Measurements from ENCODE around the gene SEMA5A. TPM values are rescaled to one million over a fixed set of nuclear protein-coding genes. Genes with fewer than 3 reads are reported as not detected.

SEMA5A gene
- total RNA-seq, 1 donor from 2014 or later = 1.6 TPM

DNA sequence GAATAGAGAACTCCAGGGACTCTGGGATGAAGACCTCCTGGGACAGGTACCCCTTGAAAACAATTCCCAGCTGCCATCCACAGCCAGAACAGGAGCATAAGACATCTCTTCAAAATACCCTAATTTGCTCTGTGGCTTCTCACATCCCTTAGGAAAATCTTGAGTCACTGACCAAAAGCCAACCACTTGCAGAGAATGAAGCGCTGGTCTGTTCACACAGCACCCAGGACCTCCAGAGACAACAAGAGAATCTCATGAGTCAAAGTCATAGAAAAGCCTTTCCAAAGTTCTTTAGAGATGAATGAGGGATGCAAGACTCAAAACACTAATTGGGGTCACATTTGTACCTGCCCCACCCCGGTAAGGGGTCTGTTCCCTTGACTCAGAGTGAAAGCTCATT lies 210.6 kb downstream of the SEMA5A start:
- Histone ChIP-seq H3K27me3 (ENCODE audit: control insufficient read depth, insufficient read depth, low read length) (no peaks in the 10 kb centered on the region), H3K4me3 (ENCODE audit: low read depth, low read length) (no peak overlapping the region), H3K36me3 (ENCODE audit: control insufficient read depth, insufficient read depth, low read length) (no peaks in the 10 kb centered on the region)
- TF ChIP-seq, protein P1, sequence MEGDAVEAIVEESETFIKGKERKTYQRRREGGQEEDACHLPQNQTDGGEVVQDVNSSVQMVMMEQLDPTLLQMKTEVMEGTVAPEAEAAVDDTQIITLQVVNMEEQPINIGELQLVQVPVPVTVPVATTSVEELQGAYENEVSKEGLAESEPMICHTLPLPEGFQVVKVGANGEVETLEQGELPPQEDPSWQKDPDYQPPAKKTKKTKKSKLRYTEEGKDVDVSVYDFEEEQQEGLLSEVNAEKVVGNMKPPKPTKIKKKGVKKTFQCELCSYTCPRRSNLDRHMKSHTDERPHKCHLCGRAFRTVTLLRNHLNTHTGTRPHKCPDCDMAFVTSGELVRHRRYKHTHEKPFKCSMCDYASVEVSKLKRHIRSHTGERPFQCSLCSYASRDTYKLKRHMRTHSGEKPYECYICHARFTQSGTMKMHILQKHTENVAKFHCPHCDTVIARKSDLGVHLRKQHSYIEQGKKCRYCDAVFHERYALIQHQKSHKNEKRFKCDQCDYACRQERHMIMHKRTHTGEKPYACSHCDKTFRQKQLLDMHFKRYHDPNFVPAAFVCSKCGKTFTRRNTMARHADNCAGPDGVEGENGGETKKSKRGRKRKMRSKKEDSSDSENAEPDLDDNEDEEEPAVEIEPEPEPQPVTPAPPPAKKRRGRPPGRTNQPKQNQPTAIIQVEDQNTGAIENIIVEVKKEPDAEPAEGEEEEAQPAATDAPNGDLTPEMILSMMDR (IDR thresholded peaks at IDR 0.05; ENCODE audit: insufficient read depth, low read length, severe bottlenecking) = no peak
- no peak for DNase-seq (ENCODE audit: low read depth)
- no peak for FAIRE-seq

DNA sequence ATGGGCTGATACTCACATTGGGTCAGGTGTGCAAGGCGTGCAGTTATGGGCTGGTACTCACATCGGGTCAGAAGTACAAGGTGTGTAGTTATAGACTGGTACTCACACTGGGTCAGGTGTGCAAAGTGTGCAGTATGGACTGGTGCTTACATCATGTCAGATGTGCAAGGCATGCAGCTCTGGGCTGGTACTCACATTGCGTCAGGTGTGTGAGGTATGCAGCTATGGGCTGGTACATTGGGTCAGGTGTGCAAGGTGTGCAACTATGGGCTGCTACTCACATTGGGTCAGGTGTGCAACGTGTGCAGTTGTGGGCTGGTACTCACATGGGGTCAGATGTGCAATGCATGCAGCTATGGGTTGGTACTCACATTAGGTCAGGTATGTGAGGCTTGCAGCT lies 213.8 kb downstream of the SEMA5A start:
- H3K4me3 ChIP-seq (ENCODE audit: low read depth, low read length) = no peak overlapping the region
- no peaks in the 10 kb centered on the region for H3K36me3 ChIP-seq (ENCODE audit: control insufficient read depth, insufficient read depth, low read length)
- H3K27me3 ChIP-seq (ENCODE audit: control insufficient read depth, insufficient read depth, low read length) = no peaks in the 10 kb centered on the region
- TF ChIP-seq, protein P1 (IDR thresholded peaks at IDR 0.05; ENCODE audit: insufficient read depth, low read length, severe bottlenecking) = no peak
- DNase-seq (ENCODE audit: low read depth) (no peak), FAIRE-seq (no peak)

DNA sequence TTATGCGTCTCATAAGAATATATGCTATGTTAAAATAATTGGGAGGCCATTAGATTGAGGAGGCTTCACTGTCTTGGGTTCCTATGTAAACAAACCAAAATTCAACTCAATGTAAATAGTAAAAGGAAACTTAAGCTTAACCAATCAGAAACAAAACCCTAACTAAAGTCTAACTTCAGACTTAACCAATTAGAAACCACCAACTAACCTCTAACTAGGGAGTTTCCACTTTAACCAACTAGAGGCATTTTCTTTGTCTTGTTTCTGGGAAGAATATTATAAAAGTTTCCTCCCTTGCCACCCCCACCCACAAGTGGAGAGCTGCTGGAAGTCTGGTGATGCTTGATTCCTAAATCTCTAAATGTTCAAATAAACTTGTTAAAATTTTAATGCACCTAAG lies 214.5 kb downstream of the SEMA5A start:
- FAIRE-seq = no peak
- H3K36me3 ChIP-seq (ENCODE audit: control insufficient read depth, insufficient read depth, low read length) = no peaks in the 10 kb centered on the region
- TF ChIP-seq, protein P1 (IDR thresholded peaks at IDR 0.05; ENCODE audit: insufficient read depth, low read length, severe bottlenecking) = no peak
- no peaks in the 10 kb centered on the region for H3K27me3 ChIP-seq (ENCODE audit: control insufficient read depth, insufficient read depth, low read length)
- DNase-seq (ENCODE audit: low read depth) = no peak
- no peak overlapping the region for H3K4me3 ChIP-seq (ENCODE audit: low read depth, low read length)

DNA sequence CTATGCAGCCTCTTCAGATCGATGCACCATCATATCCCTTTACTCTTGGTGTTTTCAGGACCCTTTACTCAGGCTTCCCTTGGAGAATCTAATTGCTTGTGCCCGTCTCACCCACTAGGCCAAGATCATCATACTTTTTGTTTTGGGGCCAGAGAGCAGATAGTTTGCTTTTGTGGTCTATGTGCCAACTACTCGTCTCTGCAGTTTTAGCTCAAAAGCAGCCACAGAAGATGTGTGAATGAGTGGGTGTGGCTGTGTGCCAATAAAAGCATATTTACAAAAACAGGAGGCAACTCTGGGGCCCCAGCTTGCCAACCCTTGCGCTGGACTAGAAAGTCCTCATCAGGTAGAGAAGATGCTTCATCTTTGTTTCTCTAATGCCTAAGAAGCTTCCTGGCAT lies 216.8 kb downstream of the SEMA5A start:
- H3K36me3 ChIP-seq (ENCODE audit: control insufficient read depth, insufficient read depth, low read length) = no peaks in the 10 kb centered on the region
- DNase-seq (ENCODE audit: low read depth) = no peak
- no peak for FAIRE-seq
- TF ChIP-seq, protein P1 (IDR thresholded peaks at IDR 0.05; ENCODE audit: insufficient read depth, low read length, severe bottlenecking) = no peak
- no peak overlapping the region for H3K4me3 ChIP-seq (ENCODE audit: low read depth, low read length)
- no peaks in the 10 kb centered on the region for H3K27me3 ChIP-seq (ENCODE audit: control insufficient read depth, insufficient read depth, low read length)

DNA sequence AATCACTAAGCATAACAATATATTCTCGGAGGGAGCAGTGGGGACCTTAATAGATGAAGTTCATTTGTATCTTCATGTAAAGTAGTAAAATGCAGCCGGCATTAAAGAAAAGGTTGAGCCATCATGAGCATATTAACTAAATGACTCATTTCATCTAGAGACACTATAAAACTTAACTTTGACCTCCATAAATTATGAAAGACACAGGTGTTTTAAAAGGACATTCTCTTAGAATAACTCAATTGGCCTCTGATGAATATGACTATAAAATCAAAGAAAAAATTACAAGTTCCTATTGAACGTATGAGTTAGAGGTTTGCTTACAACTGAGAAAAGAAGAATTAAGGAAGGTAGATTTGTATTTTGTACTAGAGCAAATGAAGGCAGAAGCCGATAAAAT lies 220.3 kb downstream of the SEMA5A start:
- no peak for FAIRE-seq
- TF ChIP-seq, protein P1 (IDR thresholded peaks at IDR 0.05; ENCODE audit: insufficient read depth, low read length, severe bottlenecking) = no peak
- Histone ChIP-seq H3K36me3 (ENCODE audit: control insufficient read depth, insufficient read depth, low read length) (no peaks in the 10 kb centered on the region), H3K27me3 (ENCODE audit: control insufficient read depth, insufficient read depth, low read length) (no peaks in the 10 kb centered on the region), H3K4me3 (ENCODE audit: low read depth, low read length) (no peak overlapping the region)
- DNase-seq (ENCODE audit: low read depth) = no peak

DNA sequence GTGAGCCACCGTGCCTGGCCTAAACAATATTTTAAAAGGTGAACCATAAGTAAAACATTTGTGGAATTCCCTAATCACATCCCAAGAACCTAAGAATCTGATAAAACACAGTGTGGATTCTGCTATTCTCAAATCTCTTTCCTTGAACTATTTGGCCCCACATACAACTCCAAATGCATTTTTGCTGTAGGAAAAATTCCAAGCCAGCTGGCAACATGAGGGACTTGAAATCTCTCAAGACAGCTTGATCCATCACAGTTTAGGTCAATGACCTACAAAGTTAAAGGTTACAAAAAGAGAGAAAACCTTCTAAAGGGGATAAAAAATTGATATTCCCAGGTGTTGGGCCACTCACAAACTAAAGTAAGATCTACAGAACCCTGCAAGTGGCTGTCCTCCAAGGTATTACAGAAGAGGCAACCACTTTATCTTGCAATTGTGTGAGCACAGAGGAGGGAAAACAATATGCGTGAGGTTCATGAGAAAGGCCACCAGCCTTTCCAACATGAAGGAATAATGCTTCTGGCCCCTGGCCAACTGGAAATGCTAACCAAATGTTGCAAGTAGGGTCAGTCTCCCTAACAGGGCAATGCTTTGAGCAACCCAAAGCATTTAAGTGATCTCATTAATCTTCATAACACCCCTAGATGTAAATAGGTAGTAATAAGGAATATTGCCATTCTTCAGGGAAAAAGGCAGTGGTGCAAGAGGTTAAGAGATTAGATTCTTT lies 221.4 kb downstream of the SEMA5A start:
- TF ChIP-seq, protein P1 (IDR thresholded peaks at IDR 0.05; ENCODE audit: insufficient read depth, low read length, severe bottlenecking) = no peak
- H3K36me3 ChIP-seq (ENCODE audit: control insufficient read depth, insufficient read depth, low read length) = no peaks in the 10 kb centered on the region
- FAIRE-seq (no peak), DNase-seq (ENCODE audit: low read depth) (no peak)
- H3K4me3 ChIP-seq (ENCODE audit: low read depth, low read length) = no peak overlapping the region
- H3K27me3 ChIP-seq (ENCODE audit: control insufficient read depth, insufficient read depth, low read length) = no peaks in the 10 kb centered on the region

Measured in bronchial epithelial cell (primary cell).